GM12874 (cell line): Measurements from ENCODE around the gene PTPRR.

Experiments used
- TF ChIP-seq, protein P1 (sequence below): IDR thresholded peaks from 2 replicates; pipeline ENCODE4 v1.5.1; 2011; ENCODE audit warnings: low read depth, mild to moderate bottlenecking, control low read depth, low read length, moderate library complexity; ENCODE audit not compliant: insufficient read depth

PTPRR gene

DNA sequence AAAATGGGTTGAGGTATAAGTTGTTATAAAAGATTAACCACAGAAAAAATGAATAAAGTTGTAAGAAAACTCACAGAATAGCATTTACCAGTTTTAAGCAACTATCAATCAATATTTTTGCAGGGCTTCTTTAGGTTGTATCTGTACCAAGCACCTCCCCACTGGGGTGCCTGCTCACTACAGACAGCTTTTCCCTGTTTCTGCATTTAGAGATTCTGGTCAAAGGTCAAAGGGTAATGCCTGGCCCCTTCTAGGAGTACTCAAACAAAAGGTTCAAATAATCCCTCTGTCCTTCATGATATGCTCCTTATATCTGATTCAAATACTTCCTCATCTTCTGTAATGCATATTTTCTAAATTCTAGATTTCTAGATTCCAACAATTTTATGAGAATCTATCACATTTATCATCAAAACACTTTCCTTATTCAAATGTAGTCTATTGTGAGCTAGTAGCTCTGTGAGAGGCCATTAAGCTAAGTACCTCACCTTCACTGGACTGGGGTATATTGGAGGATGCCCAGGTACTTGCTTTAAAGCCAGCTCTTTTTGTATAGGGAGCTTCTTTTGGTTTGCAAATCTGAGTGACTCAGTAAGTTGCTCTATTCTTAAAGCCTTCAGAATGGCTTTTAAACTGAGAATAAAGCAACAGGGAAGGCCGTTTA is 162.6 kb downstream of the PTPRR start:
- TF ChIP-seq, protein P1, sequence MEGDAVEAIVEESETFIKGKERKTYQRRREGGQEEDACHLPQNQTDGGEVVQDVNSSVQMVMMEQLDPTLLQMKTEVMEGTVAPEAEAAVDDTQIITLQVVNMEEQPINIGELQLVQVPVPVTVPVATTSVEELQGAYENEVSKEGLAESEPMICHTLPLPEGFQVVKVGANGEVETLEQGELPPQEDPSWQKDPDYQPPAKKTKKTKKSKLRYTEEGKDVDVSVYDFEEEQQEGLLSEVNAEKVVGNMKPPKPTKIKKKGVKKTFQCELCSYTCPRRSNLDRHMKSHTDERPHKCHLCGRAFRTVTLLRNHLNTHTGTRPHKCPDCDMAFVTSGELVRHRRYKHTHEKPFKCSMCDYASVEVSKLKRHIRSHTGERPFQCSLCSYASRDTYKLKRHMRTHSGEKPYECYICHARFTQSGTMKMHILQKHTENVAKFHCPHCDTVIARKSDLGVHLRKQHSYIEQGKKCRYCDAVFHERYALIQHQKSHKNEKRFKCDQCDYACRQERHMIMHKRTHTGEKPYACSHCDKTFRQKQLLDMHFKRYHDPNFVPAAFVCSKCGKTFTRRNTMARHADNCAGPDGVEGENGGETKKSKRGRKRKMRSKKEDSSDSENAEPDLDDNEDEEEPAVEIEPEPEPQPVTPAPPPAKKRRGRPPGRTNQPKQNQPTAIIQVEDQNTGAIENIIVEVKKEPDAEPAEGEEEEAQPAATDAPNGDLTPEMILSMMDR: no peak

DNA sequence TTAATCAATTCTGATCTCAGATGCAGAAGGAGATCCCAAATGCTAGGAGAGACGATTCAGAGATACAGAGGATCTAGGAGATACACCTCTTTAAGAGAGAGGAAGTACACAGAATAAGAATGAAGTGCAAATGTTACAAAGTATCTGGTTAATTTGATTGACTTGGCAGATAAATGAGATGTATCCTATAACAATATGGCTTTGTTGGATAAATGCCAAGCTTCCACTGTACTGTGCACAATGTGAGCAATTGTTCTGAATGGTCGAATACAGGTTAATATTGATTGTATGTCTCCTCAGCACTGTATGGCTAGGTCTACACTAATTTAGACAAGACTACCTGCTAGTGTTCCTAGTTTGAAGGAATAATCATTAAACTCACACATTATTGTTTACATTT is 163.7 kb downstream of the PTPRR start:
- TF ChIP-seq, protein P1: no peak

DNA sequence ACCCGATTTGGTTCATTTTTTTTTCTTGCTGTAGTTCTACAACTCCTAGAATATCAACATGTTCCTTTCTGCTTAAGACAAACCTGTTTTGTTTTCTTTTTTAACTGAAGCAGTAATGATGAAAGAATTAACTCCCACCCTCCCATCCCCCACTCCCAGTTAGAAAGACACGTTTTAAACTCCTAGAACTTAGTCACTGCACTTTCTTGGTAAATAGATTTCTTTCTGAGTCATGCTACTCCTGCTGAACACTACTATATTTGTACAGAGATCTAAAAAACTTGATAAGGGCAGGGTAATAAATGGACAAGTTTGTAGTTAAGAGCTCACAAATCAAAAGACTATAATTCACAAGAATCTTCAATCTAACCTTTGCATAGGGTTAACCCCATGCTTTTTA is 164.4 kb downstream of the PTPRR start:
- TF ChIP-seq, protein P1: no peak

DNA sequence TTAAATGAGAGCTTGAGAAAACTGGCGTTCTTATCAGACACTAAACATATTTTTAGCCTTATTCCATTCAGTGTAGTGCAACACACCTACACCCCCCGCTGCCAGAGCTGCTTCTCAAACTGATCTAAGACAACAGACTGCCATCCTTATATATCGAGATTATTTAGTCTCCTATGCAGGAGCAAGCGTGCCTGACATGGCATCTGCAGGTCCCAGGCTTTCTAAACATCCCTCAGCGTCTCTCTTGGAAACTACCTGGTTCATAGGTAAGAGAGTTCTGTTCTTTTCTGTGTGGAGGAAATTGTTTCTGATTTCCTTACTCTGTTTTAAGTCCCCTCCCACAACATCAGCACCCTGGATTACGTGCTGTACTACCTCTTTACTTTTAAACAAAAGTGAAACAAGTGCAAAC is 166.2 kb downstream of the PTPRR start:
- TF ChIP-seq, protein P1: no peak

DNA sequence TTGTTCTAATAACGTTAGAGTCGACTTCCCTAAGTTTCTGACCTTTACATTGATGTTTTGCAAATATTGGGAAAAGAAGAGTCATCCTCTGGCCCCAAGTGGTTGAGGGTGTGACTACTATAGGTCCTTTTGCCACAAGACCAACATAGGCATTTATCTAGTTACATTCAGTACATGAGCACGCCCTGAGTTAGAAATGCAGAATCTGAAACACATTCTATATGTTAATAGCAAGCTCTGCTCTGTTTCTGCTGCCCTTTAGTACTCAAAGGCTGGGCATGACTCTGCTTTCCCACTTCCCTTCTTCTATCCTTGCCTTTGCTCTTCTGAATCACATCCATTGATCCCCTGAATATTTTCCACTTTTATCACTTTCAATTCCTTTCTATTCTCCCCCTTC is 168.2 kb downstream of the PTPRR start:
- TF ChIP-seq, protein P1: no peak

DNA sequence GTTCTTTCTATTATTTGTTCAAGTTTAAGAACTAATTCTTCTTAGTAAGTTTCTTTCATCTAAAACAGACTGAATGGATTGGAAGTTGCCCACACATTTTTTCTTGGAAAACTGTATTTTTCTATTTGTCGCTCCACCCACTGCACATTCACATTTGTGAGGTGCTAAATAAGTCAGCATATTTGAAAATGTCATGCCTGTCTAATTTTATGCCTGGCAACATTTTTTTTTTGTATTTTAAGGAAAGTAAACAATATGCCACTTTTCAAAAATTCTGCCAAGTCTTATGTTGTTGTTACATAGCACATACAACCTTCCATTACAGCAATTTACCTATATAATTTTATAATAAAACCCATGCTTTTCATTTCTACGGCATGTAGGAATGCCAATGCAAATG is 170.6 kb downstream of the PTPRR start:
- TF ChIP-seq, protein P1: no peak

DNA sequence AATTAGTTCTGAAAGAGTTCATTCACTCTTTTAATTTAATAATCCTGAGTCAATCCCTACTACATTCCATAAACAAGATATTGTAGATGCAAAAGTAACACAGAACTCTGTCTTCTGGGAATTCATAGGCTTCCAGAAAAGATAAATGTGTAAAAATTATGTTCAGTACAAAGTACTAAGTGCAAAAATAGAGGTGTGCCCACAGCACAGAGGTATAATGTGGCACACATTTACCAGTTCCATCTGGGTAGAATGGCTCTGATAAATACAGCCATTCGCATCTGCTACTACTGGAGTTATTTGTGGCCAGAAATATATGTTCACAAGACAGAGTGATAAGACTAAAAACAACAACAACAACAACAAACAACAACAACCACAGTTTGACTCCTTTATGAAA is 171.7 kb downstream of the PTPRR start:
- TF ChIP-seq, protein P1: no peak
